ENCODE measurements around the gene AGAP3.

Gene AGAP3

DNA sequence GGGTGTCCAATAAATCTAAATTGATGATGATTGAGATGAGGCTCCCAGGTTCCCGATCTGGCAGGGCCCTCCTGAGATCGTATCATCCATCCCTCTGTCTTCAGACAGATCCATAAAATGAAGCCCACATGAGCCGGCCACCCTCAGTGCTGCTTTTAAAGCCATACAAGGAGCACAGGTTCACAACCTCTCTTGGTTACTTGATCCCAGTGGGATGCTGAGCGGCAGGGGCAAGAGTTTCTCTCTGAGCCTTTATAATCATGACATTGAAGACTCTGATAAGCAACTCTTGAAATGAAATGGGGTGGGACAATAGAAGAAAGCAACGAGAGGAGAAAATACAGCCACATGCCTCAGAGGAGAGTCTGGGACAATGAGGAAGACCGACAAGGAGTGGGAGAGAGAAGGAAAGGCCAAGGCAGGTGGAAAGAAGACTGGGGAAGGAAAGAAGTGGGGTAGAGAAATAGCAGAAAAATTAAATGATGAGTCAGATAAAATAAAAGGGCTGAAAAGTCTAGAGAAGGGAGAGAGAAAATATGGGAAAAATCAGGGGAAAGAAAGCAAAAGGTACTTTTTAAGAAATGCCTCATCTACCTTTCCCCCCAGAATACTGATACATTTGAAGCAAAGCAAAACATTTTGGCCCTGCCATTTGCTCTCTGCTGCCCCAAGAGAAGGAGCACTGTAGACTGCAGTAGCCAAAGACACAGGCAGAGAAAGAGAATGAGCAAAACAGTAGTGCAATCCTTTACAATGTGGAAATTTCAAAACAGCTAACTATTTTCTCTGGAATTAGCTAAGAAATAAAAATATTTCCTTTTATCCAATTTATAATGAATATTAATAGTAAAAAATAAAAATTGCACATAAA, 66.6 kb downstream of the AGAP3 start:
- no peak for DNase-seq (ENCODE audit: low read depth in 2 of 2)

DNA sequence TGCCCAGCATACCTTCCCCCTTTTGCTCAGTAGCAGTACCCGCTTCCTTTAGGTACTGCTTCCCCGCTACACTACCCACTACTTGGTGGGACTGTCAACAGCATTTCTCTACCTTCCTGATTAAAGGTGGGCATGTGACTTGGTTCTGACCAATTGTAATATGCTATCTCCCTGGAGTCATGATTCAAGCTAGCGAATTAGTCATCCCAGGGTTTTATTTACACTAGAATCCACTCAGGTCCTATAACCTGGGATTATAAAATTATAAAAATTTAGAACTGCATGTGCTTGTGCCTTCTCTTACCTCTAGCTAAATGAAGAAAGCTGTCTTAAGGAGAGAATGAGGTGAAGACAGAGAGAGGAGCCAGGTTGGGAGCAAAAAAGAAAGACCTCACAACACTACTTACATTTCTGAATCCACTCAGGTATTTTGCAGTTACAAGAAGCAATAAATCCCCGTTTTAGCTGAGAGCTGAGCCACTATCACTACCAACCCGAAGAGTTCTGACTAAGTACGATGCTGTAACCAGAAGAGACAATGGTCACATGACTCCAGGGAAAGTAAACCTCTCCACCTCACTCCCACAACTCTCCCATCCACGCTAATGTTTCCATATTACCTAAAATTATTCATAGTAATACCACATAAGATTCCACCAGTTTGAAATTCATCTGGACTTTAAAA, 71.5 kb downstream of the AGAP3 start:
- no peak for DNase-seq (ENCODE audit: low read depth in 2 of 2)

GRCh38 chr7:151161757-151162156, 75.5 kb downstream of the AGAP3 start:
- no peak for DNase-seq (ENCODE audit: low read depth in 2 of 2)

GRCh38 chr7:151166629-151167196, 80.4 kb downstream of the AGAP3 start:
- DNase-seq (ENCODE audit: low read depth in 2 of 2): no peak

DNA sequence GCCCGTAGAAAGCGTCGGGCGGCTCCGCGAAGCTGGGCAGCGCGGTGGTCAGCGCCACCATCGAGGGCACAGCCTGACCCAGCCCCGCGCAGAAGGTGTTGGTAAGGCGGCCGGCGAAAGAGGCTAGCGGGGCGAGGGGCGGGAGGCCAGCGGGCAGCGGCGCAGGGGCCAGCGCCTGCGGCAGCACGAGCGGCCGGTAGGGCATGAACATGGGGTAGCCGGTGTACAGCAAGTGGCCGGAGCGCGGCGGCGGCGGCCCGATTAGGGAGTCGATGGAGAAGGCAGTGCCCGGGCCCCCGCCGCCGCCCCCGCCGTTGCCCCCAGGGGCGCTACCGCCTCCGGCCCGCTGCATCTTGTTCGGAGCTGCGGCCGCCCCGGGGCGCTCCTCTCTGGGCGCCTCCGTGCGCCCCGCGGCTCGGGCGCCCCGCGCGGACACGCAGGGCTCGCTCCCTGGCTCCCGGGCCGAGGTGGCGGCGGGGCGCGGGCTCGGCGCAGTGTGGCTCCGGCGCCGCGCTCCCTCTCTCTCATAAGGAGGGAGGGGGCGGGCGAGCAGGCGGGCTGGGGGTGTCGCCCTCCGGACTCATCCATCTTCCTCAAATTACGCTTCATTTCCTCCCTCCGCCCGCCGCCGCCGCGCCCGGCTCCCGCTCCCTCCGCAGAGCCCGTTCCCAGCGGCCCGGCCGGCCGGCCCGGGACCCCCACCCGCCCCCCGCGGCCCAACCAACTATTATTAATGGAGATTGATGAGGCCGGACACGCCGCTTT, 81.1 kb downstream of the AGAP3 start, which contains the start of gene GBX1:
Gene GBX1 (minus strand): TSS at position 498 of the 765 bp plus-strand sequence. CDS start 146 bp downstream, at position 352.
- DNase-seq (ENCODE audit: low read depth in 2 of 2): no peak

DNA sequence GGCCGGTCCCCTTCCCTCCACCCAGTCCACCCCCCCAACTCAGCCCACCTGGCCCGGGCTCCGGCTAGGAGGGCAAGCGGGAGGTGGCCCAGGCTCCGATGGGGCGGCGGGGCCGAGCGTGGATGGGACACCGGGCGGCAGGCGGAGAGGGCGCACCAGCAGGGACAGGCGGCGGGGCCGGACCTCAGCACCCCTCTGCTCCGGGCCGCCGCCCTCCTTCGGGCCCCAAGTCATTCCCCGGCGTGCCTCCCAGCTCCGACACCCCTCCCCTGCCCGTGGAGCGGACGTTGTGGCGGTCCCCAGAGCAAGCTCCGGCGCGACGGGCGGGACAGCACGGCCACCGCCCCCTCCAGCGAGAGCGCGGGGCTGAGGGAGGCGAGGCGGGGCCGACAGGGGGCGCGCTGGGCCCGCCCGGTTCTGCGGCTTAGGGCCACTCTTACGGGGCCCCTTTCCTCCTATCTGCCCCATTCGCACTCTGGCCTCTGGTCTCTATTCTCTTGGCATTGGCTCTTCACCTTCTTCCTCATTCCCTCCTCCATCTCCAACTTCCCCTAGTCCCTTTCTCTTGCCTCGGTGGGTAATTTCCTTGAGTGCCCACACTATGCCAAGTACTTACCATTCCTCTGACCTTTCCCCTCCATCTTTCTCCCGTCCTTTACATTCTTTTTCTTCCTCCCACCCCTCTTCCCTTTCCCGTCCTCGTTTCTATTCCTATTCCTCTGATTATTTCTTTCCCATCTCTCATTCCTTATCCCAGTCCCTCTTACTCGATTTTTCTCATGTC, 81.9 kb downstream of the AGAP3 start:
- DNase-seq (ENCODE audit: low read depth in 2 of 2): peak; percentile 46 to 57

DNA sequence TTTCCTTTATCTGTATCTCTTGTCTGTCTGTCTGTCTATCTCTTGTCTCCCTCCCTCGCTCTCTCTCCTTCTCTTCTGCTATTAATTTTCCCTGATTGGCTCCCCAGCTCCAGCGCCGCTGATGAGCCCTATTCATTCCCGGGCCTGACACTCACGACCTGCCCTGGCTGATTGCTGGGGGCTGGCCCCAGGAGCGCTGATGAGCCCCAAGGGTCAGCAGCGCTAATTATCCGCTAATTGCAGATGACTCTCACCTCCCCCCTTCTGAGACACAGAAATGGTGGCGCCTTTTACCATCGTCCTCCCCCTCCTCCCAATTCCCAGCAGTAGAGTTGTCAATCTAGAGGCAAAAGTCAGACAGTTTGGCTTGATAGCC, 82.5 kb downstream of the AGAP3 start:
- no peak for DNase-seq (ENCODE audit: low read depth in 2 of 2)

- DNase-seq (ENCODE audit: low read depth in 2 of 2): peak; percentile 69 to 75
These were observed 86.2 kb downstream of the AGAP3 start for GRCh38 chr7:151172273-151173141.

GRCh38 chr7:151173386-151174245, 87.3 kb downstream of the AGAP3 start:
- no peak for DNase-seq (ENCODE audit: low read depth in 2 of 2)

- DNase-seq (ENCODE audit: low read depth in 2 of 2): peak; percentile 15
These were observed 88.2 kb downstream of the AGAP3 start for GRCh38 chr7:151174246-151175046.

GRCh38 chr7:151175047-151175792, 88.9 kb downstream of the AGAP3 start:
- no peak for DNase-seq (ENCODE audit: low read depth in 2 of 2)

GRCh38 chr7:151175793-151176311, 89.6 kb downstream of the AGAP3 start:
- no peak for DNase-seq (ENCODE audit: low read depth in 2 of 2)

DNA sequence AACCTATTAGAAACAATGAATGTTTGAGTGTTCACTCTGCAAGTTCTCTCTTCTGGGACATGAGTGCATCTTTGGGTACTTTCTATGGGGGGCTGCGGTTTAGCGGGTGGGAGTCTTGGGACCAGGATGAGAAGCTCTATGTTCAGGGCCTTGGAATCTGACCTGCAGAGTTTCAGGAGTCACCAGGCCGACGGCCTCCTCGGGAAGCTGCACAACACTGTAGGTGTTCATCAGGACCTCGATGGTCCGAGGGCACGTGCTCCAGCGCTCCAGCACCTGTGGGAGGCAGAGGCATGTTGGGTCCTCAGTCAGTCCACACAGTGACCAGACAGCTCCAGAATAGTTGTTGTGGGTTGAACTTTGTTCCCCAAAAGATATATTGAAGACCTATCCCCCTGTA, 90.1 kb downstream of the AGAP3 start:
- no peak for DNase-seq (ENCODE audit: low read depth in 2 of 2)

- no peak for DNase-seq (ENCODE audit: low read depth in 2 of 2)
These were observed 91.0 kb downstream of the AGAP3 start for GRCh38 chr7:151177310-151177709.

GRCh38 chr7:151178236-151178635, 92.0 kb downstream of the AGAP3 start:
- DNase-seq (ENCODE audit: low read depth in 2 of 2): no peak

GRCh38 chr7:151178831-151179230, 92.6 kb downstream of the AGAP3 start:
- DNase-seq (ENCODE audit: low read depth in 2 of 2): no peak

DNA sequence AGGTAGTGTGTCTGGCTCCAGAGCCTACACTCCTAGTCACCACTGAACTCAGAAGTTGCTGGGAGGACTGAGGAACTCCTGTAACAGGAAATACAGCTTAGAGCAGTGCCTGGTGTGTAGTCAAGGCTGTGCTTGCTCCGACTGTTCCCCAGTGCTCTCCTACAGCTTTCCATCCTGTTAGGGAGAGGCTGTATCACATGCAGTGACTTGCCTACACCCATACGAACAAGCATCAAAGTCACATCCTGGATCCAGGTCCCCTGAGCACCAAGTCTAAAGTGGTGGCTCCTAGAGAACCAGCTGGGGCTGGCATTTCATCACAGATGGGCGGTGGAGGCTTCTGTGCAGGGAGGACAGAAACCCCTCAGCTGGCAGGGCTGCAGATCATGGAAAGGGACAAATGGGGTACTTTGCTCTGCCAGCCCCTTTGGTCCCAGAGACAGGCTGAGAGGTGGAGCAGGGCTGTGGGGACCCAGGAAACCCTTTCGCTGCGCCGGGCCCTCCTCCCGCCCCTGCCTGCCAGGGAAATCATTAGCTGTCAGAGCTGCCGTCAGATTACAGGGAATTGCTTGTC, 93.1 kb downstream of the AGAP3 start:
- DNase-seq (ENCODE audit: low read depth in 2 of 2): no peak

Data from activated CD4-positive, alpha-beta T cell treated with anti-CD3 and anti-CD28 coated beads for 24 hours (primary cell).